ENCODE measurements around the gene ACOT8.
"Not testable (repeated sequence)": the region's sequence is repeated elsewhere in the genome, so short reads cannot be mapped to it uniquely, and the experiment has no call there.

Gene ACOT8

DNA sequence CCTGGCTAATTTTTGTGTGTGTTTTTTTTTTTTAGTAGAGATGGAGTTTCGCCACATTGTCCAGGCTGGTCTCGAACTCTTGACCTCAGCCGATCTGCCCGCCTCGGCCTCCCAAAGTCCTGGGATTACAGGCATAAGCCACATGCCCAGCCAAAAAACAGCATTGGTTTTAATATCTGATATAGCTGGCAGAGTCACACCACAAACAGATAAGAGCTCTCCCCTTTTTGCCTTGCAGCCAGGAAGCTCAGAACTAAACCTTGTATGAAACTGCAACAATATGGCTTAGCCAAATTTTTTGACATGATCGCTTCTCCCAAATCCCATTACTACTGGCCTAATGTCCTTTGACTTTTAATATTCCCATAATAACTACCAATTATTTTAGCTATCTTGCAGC, 4.9 kb downstream of the ACOT8 start:
- no peak for DNase-seq (ENCODE audit: low spot score)

DNA sequence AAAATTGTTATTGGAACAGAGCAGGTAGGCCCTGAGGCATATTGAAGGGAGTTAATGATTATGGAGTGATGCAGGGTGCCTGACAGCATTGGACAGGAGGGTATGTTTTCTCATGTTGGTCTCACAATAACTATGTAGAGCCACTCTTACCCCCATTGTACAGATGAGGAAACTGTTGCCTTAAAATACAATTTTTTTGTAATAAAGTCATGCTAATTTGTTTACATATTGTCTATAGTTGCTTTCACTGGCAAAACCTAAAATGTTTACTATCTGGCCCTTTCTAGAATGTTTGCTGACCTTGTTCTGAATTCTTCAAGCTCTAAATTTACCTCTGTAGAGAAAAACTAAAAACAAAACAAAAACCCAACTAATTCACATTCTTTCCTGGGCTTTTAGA, 5.7 kb downstream of the ACOT8 start:
- no peak for DNase-seq (ENCODE audit: low spot score)

DNA sequence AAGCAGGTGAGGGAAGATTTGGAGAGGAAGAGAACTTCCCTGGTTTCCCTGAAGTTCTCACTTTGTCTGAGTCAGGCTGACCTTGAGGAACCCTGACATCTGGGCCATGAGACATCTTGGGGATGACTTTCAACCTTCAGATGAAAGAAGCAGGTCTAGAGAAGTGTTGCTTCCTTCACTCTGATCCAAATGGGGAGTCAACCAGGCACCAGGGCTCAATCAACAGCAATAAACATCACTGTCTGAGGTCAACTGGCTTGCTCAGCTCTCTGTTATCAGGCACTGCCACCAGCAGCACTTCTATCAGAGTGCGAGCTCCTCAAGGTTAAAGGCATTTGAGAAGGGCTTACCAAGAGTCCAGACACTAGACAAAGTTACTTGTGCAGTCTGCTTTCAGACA, 6.3 kb downstream of the ACOT8 start:
- no peak for DNase-seq (ENCODE audit: low spot score)

GRCh38 chr20:45850238-45850637, 7.0 kb downstream of the ACOT8 start:
- no peak for DNase-seq (ENCODE audit: low spot score)

GRCh38 chr20:45848969-45849582, 8.1 kb downstream of the ACOT8 start:
- no peak for DNase-seq (ENCODE audit: low spot score)

DNA sequence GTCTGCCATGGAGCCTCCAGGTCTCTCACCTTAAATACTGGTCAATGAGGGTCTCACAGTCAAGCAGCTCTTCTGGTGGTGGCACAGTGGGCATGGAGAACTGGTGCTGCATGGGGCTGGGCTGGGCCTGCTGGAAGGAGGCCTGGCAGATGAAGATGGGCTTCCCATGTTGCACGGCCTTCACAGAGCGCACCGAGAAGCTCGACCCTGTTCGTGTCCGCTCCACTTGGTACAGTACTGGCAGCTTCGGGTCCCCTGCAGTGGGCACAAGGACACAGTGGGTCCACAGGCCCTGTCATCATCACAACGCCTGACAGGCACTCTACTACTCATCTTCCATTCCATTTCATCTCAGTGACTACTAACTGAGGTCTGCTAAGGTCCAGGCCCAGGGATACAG, 8.8 kb downstream of the ACOT8 start:
- no peak for DNase-seq (ENCODE audit: low spot score)

GRCh38 chr20:45845452-45845851, 11.7 kb downstream of the ACOT8 start:
- DNase-seq (ENCODE audit: low spot score), result no peak

- DNase-seq (ENCODE audit: low spot score), result no peak
Observed at GRCh38 chr20:45843506-45843905, 13.7 kb downstream of the ACOT8 start.

DNA sequence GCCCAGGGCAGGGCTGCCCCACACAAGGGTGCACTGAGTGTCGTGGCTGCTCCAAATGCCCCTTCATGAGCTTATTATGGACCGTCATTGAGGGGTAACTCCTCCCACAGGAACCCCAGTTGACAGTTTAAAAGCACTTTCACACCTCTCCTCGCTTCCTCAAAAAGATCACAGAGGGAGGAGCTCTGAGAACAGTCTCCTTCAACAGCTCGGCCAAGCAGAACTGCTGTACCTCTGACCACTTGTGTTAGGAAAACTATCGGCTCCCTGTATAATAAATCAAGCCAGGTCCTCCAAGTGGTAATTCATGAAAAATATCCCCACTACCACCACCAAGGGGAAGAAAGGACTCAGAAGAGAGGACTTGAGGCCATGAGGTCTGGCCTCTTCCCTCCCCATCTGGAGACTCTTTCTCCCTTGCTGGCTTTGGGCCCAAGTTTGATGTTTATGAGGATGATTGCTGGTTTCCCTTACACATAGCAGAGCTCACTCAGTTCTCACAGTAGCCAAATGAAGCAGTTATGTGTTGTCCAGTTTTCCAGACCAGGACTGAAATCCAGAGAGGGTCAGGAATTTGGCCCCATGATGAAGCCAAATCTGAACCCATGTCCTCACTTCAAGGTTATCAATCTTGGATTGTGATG, 14.9 kb downstream of the ACOT8 start:
- peak; percentile 75 for DNase-seq (ENCODE audit: low spot score)

- DNase-seq (ENCODE audit: low spot score), result no peak
Observed at GRCh38 chr20:45841407-45842129, 15.6 kb downstream of the ACOT8 start.

DNA sequence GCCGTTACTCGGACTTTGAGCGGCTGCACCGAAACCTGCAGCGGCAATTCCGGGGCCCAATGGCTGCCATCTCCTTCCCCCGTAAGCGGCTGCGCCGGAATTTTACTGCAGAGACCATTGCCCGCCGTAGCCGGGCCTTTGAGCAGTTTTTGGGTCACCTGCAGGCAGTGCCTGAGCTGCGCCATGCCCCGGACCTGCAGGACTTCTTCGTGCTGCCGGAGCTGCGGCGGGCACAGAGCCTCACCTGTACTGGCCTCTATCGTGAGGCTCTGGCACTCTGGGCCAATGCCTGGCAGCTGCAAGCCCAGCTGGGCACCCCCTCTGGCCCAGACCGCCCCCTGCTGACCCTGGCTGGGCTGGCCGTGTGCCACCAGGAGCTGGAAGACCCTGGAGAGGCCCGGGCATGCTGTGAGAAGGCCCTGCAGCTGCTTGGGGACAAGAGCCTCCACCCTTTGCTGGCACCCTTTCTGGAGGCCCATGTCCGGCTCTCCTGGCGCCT, 16.4 kb downstream of the ACOT8 start:
- no peak for DNase-seq (ENCODE audit: low spot score)

DNA sequence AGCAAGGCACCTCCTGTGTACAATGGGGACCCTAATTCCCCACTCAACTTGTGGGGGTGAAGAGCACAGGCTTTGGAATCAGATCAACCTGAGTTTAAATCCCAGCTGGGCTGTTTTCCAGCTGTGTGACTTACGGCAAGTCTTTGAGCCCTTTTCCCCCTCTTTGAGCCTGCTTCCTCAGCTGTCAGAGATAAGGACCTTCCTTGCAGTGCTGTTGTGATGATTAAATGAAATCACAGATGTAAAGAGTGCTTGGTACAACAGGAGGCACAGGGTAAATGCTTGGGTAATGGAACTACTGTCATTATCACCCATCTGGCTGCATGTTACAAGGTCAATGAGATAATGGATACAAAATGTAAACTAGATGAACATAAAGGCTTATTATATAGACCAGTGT, 20.4 kb downstream of the ACOT8 start:
- no peak for DNase-seq (ENCODE audit: low spot score)

- DNase-seq (ENCODE audit: low spot score), result no peak
Observed at GRCh38 chr20:45835825-45836224, 21.4 kb downstream of the ACOT8 start.

DNA sequence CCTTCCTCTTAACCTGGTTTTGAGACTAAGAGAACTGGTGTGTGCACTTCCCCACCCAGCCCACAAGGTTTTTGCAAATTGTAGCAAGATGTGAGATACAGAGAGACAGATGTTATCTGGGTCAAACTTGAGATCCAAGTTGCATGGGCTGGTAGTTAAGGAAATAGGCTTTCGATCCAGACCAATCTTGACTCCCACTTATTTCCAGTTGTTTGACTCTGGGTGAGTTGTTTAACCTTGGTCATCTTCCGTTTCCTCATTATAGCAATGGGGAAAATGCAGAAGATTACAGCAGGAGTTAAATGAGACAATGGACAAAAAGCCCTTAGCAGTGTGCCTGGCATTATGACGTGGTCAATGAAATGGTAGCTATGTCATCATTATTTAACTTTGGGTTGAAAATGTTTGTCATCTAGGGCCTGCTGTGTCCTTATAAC, 21.8 kb downstream of the ACOT8 start:
- DNase-seq (ENCODE audit: low spot score), result no peak

DNA sequence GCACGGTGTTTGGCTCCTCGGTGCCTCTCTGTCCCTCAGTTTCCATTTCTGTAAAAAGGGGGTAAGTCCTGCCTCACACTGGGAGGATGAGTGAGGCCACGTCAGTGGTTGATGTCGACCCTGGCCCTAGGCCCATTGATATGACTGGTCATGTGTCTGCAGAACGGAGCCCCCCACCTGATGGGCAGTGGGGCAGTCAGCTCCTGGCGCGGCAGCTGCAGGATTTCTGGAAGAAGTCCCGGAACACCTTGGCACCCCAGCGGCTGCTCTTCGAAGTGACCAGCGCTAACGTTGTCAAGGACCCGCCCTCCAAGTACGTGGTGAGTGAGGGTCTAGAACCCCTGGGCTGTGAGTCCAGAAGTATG, 22.4 kb downstream of the ACOT8 start:
- DNase-seq (ENCODE audit: low spot score), result no peak

DNA sequence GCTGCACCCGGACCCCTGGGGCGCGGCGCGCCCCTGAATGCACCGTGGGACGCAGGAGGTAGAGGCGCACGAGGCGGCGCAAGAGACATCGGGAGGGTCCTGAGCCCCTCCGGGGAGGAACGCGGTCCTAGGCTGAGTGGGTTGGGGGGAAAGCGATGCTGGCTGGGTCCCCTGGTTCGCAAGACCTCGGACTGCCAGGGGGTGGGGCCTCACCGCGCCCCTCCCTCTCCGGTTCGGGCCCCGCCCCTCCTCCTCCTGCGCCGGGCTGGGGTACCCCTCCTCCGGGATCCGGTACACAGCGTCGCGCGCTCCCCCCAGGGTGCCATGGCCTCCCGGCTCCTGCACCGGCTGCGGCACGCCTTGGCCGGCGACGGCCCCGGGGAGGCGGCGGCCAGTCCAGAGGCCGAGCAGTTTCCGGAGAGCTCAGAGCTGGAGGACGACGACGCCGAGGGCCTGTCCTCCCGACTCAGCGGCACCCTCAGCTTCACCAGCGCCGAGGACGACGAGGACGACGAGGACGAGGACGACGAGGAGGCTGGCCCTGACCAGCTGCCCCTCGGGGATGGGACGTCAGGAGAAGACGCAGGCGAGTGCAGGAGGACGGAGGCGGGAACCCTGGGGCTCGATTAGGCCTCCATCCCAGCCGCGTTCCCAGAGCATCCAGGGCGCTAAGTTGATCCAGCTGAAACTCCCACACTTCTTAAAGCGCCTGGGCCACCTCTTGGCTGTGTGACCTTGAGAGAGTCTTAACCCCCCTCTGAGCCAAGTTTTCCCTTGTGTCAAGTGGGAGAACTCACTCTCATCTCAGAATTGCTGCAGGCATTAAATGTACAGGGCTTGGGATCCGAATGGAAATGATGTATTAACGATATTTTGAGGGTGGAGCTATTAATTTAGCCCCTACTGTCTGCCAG, 23.1 kb downstream of the ACOT8 start:
- DNase-seq (ENCODE audit: low spot score), result peak; percentile 73

DNA sequence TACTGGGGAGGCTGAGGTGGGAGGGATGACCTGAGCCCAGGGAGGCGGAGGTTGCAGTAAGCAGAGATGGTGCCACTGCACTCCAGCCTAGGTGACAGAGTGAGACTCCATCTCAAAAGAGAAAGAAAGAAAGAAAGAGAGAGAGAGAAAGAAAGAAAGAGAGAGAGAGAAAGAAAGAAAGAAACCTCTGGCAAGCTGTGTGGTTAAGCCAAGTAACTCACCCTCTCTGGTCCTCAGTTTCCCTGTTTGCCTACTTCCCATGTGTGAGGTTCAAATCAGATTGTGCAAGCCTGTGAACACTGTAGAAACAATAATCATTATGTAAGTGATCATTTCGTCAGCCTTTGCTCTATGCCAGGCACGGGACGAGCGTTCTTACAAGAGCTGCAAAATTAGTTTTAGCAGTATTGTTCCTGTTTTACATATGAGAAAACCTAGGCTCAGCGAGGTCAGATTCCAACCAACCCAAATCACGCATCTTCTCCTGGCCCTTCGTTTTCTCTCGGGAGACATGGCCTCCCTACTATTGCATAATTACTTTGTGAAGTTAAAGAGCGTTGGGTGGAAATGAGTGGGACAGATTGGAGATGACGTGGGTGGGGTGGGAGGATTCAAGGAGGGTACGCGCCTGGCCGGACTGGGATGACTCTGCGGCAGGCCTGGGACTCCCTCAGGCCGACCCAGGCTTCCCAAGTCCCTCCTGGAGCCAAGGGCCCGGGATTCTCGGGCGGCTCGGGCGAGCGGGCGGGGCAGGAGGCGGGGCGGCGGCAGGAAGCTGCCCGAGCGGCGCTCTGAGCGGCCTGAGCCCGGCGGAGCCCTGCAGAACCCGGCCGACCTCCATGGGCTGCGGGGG, 23.9 kb downstream of the ACOT8 start, which contains the start of gene SNX21:
SNX21 (plus strand) TSS at position 770 of the 853 bp plus-strand sequence. CDS start 121 bp downstream, outside the sequence.
- peak; percentile 50 for DNase-seq (ENCODE audit: low spot score)

DNA sequence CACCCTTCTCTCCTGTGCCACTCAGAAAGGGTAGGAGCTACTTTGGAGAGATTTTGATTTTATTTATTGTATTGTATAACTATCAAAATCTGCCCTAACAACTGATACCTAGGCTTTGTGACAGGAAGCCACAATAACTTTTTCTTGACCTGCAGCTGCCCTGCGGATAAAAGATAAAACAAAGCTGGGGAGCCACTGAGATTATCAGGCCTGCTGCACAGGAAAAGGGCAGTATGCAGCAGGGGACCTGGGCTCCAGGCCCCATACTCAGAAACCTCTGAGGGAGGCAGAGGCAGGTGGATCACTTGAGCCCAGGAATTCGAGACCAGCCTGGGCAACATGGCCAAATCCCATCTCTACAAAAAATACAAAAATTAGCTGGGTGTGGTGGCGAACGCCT, 24.6 kb downstream of the ACOT8 start:
- DNase-seq (ENCODE audit: low spot score), result no peak

GRCh38 chr20:45829673-45830106, 27.5 kb downstream of the ACOT8 start:
- DNase-seq (ENCODE audit: low spot score), result not testable (repeated sequence)

GRCh38 chr20:45828589-45828988, 28.6 kb downstream of the ACOT8 start:
- DNase-seq (ENCODE audit: low spot score), result no peak

DNA sequence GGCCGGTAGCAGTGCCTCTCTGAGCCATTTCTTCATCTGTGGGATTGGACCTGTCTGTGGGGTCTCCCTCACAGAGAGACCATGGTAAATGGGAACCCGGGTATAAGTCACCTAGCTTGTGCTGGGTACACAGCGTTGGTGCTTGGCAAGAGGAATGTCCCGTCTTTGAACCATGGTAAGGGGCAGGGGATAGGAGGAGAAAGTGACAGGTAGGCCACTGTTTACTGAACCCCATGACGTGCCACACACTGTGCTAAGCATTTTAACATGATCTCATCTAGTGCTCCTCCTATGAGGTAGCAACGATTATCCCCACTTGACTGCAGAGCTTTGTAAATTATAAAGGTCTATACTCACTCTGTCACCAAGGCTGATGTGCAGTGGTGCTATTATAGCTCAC, 29.5 kb downstream of the ACOT8 start:
- no peak for DNase-seq (ENCODE audit: low spot score)

Data from germinal center (tissue), 1 donor.